ENCODE measurements around the gene MBNL1.
"Not testable (repeated sequence)": the region's sequence is repeated elsewhere in the genome, so short reads cannot be mapped to it uniquely, and the experiment has no call there.

The MBNL1 gene

GRCh38 chr3:152355744-152356665, 87.3 kb downstream of the MBNL1 start:
- no peak for DNase-seq

- no peak for DNase-seq
Observed at GRCh38 chr3:152356870-152357276, 88.1 kb downstream of the MBNL1 start.

GRCh38 chr3:152357587-152357986, 88.9 kb downstream of the MBNL1 start:
- DNase-seq, result no peak

GRCh38 chr3:152359385-152360248, 90.9 kb downstream of the MBNL1 start:
- no peak for DNase-seq

GRCh38 chr3:152360302-152360701, 91.6 kb downstream of the MBNL1 start:
- no peak for DNase-seq

GRCh38 chr3:152360966-152361365, 92.2 kb downstream of the MBNL1 start:
- DNase-seq, result no peak

GRCh38 chr3:152362086-152362485, 93.4 kb downstream of the MBNL1 start:
- no peak for DNase-seq

- DNase-seq, result no peak
Observed at GRCh38 chr3:152364237-152364636, 95.5 kb downstream of the MBNL1 start.

- DNase-seq, result no peak
Observed at GRCh38 chr3:152365126-152365525, 96.4 kb downstream of the MBNL1 start.

GRCh38 chr3:152365766-152366593, 97.3 kb downstream of the MBNL1 start:
- no peak for DNase-seq

- DNase-seq, result not testable (repeated sequence)
Observed at GRCh38 chr3:152367192-152367591, 98.5 kb downstream of the MBNL1 start.

- not testable (repeated sequence) for DNase-seq
Observed at GRCh38 chr3:152372633-152373032, 103.9 kb downstream of the MBNL1 start.

- DNase-seq, result no peak
Observed at GRCh38 chr3:152373379-152373778, 104.7 kb downstream of the MBNL1 start.

GRCh38 chr3:152374262-152374990, 105.7 kb downstream of the MBNL1 start:
- DNase-seq, result no peak

GRCh38 chr3:152375546-152375945, 106.8 kb downstream of the MBNL1 start:
- DNase-seq, result no peak

GRCh38 chr3:152376351-152377183, 107.8 kb downstream of the MBNL1 start:
- DNase-seq, result no peak

GRCh38 chr3:152377184-152377570, 108.4 kb downstream of the MBNL1 start:
- no peak for DNase-seq

GRCh38 chr3:152379415-152380042, 110.8 kb downstream of the MBNL1 start:
- DNase-seq, result no peak

- DNase-seq, result no peak
Observed at GRCh38 chr3:152380043-152380442, 111.3 kb downstream of the MBNL1 start.

GRCh38 chr3:152381881-152382295, 113.2 kb downstream of the MBNL1 start:
- no peak for DNase-seq

Data from NCI-H2081 treated with DMSO at 0.1 percent for 48 hours (cell line).